ENCODE measurements around the gene SOX10.

Gene SOX10

DNA sequence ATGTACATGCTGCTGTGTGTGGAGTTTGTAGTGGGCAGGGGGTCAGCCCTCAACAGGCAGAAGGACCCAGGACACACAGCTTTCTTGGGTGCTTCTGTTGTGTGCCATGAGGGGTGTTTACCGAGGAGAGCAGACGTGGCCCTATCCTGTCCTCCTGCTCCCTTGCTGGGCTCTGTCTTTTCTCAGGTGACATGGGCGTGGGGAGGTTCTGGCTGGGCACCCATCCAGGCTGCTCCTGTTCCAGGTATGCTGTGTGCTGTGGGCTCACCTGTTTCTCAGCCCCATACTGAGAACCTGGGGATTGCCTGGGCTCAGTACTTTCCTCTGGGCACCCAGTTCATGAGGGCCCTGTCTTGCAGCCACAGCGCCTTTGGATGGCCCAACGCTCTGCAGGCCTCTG lies 55.0 kb downstream of the SOX10 start:
- no peak for DNase-seq

DNA sequence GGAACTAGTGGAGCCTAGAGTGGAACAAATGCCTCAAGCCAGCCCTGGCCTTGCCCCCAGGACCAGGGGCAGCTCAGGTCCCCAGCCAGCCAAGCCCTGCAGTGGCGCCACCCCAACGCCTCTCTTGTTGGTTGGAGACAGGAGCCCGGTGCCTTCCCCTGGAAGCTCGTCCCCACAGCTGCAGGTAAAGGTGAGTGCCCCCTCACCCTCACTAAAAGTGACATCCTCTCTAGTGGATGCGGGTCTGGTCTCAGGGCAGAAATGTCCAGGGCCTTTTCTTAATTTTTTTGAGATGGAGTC lies 56.8 kb downstream of the SOX10 start:
- no peak for DNase-seq

DNA sequence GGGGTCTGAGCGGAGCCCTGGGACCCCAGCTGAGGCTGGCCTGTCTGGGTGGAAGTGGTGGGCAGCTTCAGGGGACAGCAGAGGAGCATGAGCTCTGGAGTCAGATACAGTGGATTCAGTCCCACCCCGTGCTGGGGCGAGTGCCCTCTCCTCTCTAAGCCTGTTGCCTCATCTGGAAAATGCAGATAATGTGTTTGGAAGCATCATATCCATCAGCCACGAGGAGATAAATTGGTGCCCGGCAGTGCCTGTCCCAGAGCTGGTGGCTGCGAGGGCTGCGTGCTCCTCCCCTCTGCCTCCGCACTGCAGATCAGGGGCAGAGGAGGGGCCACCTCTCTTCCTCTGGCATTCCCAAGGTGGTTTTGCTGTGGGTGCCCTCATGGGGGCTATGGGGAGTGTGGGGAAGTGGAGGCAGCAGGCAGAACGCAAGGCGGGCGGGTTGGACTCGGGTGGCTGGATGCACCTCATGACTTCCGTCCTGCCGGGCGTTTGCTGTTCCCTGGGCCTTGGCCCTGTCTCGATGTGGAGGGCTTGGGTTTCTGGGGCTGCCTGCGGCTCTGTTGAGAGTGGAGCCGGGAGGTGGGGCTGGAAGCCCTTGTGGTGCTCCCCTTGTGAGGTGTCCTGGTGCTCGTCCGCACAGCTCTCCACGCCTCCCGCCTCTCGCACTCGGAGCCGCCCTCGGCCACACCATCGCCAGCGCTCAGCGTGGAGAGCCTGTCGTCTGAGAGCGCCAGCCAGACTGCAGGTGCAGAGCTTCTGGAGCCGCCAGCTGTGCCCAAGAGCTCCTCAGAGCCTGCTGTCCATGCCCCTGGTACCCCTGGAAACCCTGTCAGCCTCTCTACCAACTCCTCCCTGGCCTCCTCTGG lies 57.4 kb downstream of the SOX10 start:
- DNase-seq = no peak

DNA sequence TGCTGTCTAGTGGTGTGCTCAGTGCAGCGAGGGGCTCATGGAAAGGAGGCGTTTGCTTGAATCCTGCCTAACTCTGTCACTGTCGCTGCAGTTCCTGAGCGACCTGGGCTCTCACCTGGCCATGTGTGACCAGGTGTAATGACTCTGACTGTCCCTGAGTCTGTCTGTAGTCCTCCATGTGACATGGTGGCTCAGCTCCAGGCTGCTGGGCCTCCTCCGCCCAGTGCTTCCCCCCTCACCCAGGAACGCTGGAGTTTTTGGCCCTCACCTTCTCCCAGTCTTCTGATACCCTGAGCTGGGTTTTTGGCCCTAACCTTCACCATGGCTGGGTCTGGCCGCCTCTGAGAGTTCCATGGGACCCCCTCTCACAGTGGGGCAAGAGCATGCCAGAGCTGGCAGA lies 58.0 kb downstream of the SOX10 start:
- no peak for DNase-seq

DNA sequence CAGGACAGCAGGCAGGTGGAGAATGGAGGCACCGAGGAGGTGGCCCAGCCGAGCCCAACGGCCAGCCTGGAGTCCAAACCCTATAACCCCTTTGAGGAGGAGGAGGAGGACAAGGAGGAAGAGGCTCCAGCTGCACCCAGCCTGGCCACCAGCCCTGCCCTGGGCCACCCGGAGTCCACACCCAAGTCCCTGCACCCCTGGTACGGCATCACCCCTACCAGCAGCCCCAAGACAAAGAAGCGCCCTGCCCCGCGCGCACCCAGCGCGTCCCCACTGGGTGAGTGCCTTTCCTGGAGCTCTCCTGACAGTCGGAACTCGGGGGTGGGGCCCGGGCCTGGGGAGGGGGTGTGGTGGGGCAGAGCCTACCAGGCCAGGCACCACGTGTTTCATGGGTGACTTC lies 58.6 kb downstream of the SOX10 start:
- DNase-seq = no peak

DNA sequence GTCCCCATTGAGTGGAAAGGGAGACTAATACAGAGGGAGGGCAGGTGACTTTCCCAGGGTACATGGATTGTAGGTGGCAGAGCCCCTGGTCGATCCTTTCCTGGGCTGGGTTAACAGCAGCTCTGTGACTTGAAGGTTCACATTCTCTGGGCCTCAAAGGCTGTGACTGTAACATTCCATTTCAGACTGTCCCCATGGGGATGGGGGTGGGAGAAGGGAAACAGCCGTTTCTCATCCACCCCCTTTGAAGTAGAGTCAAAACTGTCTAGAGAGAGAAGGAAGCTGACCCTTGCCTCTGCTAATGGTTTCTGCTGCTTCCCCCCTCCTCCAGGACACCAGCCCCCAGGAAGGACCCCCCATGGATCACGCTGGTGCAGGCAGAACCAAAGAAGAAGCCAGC lies 59.0 kb downstream of the SOX10 start:
- DNase-seq = no peak

DNA sequence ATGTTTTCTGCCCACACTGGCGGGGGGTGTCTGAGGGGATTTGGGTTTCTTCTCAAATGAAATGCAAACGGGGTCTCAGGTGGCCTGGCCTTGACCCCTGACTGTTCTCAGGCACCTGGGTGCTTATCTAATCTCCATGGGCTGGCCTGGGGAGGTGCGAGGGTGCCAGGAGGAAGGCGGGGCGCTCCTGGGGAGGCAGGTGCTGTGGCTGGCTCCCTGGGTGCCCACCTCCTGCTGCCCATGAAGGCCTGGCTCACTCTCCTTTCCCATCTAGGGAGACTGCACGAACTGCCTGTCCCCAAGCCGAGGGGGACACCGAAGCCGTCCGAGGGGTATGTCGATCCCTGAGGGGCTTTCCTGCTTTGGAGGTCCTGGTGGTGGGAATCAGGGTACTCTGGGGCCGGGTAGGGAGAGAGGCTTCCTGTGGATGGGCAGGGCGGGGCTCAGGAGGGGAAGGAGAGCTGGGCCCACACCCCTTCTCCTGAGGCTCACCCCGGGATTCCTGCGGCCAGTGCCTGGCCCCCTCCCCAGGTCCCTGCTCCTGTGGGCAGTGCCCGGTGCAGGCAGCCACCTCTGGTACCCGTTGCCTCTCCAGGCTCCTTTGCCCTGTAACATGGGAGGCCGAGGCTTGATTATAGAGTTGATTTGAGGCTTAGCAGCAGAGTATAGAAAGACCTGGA lies 59.8 kb downstream of the SOX10 start:
- DNase-seq = no peak

DNA sequence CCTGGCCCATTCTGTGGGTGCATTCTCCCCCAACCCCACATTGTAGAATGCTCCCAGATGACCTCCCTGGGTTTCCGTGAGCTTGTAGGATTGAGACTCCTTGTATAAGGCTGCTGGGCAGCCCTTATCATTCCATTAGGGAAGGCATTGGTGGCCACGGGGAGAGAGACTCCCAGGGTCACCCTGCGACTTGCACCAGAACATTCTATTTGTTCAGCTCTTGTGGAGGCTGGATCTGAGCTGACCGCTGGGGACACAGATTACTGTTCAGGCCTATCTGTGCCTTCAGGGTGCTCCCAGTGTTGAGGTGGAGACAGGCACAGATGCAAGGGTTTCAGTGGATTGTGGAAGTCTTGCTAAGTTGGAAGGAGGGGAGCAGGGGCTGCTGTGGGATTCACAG lies 60.4 kb downstream of the SOX10 start:
- DNase-seq = no peak
